Measurements from ENCODE around the gene SPPL2B. TPM values are rescaled to one million over a fixed set of nuclear protein-coding genes. Genes with fewer than 3 reads are reported as not detected.

The SPPL2B gene
- total RNA-seq, 4 donors from 2014 or later, result 24.0 to 42.6 (median 27.4) TPM

- no peak for TF ChIP-seq CTCF (IDR thresholded peaks at IDR 0.05)
- DNase-seq (ENCODE audit: low spot score), result no peak
- ATAC-seq (ENCODE audit: low FRiP score), result no peak
These were observed 4.1 kb upstream of the SPPL2B start for GRCh38 chr19:2324220-2324948.

GRCh38 chr19:2325281-2326046, 3.0 kb upstream of the SPPL2B start:
- ATAC-seq (ENCODE audit: low FRiP score), result no peak
- DNase-seq (ENCODE audit: low spot score), result no peak

GRCh38 chr19:2326699-2327360, 1.7 kb upstream of the SPPL2B start:
- TF ChIP-seq CTCF (IDR thresholded peaks at IDR 0.05), result no peak
- no peak for ATAC-seq (ENCODE audit: low FRiP score)
- no peak for DNase-seq (ENCODE audit: low spot score)

More at GRCh38 chr19:2325281-2326046, 3.0 kb upstream of the SPPL2B start:
- no peak for TF ChIP-seq CTCF (IDR thresholded peaks at IDR 0.05)

- ATAC-seq (ENCODE audit: low FRiP score) (no peak), DNase-seq (ENCODE audit: low spot score) (no peak)
- no peak for TF ChIP-seq CTCF (IDR thresholded peaks at IDR 0.05)
These were observed 597 bp upstream of the SPPL2B start for GRCh38 chr19:2327773-2328400.

- DNase-seq (ENCODE audit: low spot score), result no peak
- TF ChIP-seq CTCF (IDR thresholded peaks at IDR 0.05), result no peak
- no peak for ATAC-seq (ENCODE audit: low FRiP score)
These were observed 630 bp downstream of the SPPL2B start for GRCh38 chr19:2329149-2329478.

GRCh38 chr19:2329501-2329916, 1.0 kb downstream of the SPPL2B start:
- no peak for DNase-seq (ENCODE audit: low spot score)
- TF ChIP-seq CTCF (IDR thresholded peaks at IDR 0.05), result no peak
- ATAC-seq (ENCODE audit: low FRiP score), result no peak
